ENCODE measurements around the gene WNT10A.

- TF ChIP-seq POLR2A (IDR thresholded peaks at IDR 0.05) (no peak), CTCF (IDR thresholded peaks at IDR 0.05) (no peak)
These were observed 15.3 kb downstream of the WNT10A start for GRCh38 chr2:218895759-218896500.

All from vagina (tissue), 2 donors.